Ishikawa (cell line): ENCODE data around the gene MTIF3.

Source experiments
- CEBPB ChIP-seq: IDR thresholded peaks from 2 replicates; pipeline ENCODE4 v1.6.1; 2012
- CREB1 ChIP-seq: IDR thresholded peaks from 2 replicates; pipeline ENCODE4 v1.6.1; 2012; ENCODE audit warnings: low read depth
- EGR1 ChIP-seq: IDR thresholded peaks from 2 replicates; pipeline ENCODE4 v1.6.1; 2012
- EP300 ChIP-seq: IDR thresholded peaks from 2 replicates; pipeline ENCODE4 v1.6.1; 2012; ENCODE audit warnings: borderline replicate concordance
- FOXM1 ChIP-seq: IDR thresholded peaks from 2 replicates; pipeline ENCODE4 v1.6.1; 2012; ENCODE audit warnings: low read depth, borderline replicate concordance
- NFIC ChIP-seq: IDR thresholded peaks from 2 replicates; pipeline ENCODE4 v1.6.1; 2012
- RAD21 ChIP-seq: IDR thresholded peaks from 2 replicates; pipeline ENCODE4 v1.6.1; 2012; ENCODE audit warnings: low read depth
- REST ChIP-seq: IDR thresholded peaks from 2 replicates; pipeline ENCODE4 v1.6.1; 2012; ENCODE audit warnings: low read depth, mild to moderate bottlenecking
- TAF1 ChIP-seq: IDR thresholded peaks from 2 replicates; pipeline ENCODE4 v1.6.1; 2012; ENCODE audit warnings: low read depth, mild to moderate bottlenecking
- TCF12 ChIP-seq: IDR thresholded peaks from 2 replicates; pipeline ENCODE4 v1.6.1; 2012; ENCODE audit warnings: low read depth
- TEAD4 ChIP-seq: IDR thresholded peaks from 2 replicates; pipeline ENCODE4 v1.6.1; 2012
- USF1 ChIP-seq: IDR thresholded peaks from 2 replicates; pipeline ENCODE4 v1.6.1; 2012
- YY1 ChIP-seq: IDR thresholded peaks from 2 replicates; pipeline ENCODE4 v1.6.1; 2012; ENCODE audit warnings: low read depth
- ZBTB7A ChIP-seq: IDR thresholded peaks from 2 replicates; pipeline ENCODE4 v1.6.1; 2012; ENCODE audit warnings: low read depth
- TF ChIP-seq, protein P1 (sequence below): IDR thresholded peaks from 2 replicates; pipeline ENCODE4 v1.6.1; 2012

The MTIF3 gene

DNA sequence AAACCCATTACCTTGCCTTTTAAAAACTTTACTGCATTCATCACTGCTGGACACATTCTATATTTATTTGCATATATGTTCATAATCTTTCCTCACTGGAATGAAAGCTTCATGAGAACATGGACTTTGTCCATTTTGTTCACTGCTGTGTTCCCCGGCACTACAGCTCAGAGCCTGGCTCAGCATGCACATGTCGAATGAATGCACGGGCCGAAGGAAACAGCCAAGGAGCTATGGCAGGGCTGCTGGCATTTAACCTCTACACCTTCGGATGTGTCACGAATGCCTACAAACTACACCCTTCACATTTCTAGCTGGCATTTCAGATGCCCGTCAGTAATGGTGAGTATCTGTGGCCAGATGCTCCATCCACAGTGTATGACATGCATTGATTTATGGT is 7.6 kb downstream of the MTIF3 start:
- TF ChIP-seq YY1 (no peak), NFIC (no peak), TEAD4 (no peak), EGR1 (no peak), TCF12 (no peak), CEBPB (no peak), RAD21 (no peak), USF1 (no peak), TAF1 (no peak), REST (no peak), EP300 (no peak), ZBTB7A (no peak), FOXM1 (no peak), CREB1 (no peak)
- TF ChIP-seq, protein P1, sequence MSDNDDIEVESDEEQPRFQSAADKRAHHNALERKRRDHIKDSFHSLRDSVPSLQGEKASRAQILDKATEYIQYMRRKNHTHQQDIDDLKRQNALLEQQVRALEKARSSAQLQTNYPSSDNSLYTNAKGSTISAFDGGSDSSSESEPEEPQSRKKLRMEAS = no peak

DNA sequence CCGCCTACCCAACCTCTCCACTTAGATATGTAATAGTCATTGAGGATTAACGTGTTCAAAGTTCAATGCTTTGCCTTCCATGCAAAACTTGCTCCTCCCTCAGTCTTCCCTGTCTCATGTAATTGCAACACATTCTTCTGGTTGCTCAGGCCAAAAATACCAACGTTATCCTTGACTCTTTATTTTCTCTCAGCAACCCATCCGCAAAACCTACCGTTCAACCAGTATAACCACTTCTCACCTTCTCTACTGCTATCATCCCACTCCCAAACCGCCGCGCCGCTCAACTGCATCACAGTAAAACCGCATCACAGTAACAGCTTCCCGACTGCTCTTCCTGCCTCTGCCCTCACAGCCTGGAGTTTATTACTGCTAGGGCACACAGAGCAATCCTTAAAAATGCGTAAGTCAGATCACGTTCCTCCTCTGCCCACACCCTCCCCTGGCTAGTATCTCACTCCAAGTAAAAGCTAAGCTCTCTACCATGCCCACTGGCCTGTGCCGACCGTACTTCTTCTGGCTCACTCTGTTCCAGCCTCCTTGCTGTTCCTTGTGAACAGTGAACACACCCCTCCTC is 8.2 kb downstream of the MTIF3 start:
- no peak for TF ChIP-seq FOXM1
- no peak for TF ChIP-seq REST
- TF ChIP-seq EGR1 = no peak
- no peak for TF ChIP-seq ZBTB7A
- no peak for TF ChIP-seq EP300
- no peak for TF ChIP-seq NFIC
- no peak for TF ChIP-seq RAD21
- no peak for TF ChIP-seq TAF1
- TF ChIP-seq TCF12 = no peak

- TF ChIP-seq EGR1 = no peak
- TF ChIP-seq REST = no peak
- TF ChIP-seq EP300 = no peak
- TF ChIP-seq TAF1 = no peak
- TF ChIP-seq, protein P1 = no peak
- no peak for TF ChIP-seq TEAD4
- no peak for TF ChIP-seq RAD21
- no peak for TF ChIP-seq YY1
- no peak for TF ChIP-seq ZBTB7A
- TF ChIP-seq NFIC = no peak
- TF ChIP-seq CEBPB = no peak
- TF ChIP-seq CREB1 = no peak
- no peak for TF ChIP-seq TCF12
- TF ChIP-seq FOXM1 = no peak
- no peak for TF ChIP-seq USF1
These were observed 10.0 kb downstream of the MTIF3 start for GRCh38 chr13:27440408-27440807.

DNA sequence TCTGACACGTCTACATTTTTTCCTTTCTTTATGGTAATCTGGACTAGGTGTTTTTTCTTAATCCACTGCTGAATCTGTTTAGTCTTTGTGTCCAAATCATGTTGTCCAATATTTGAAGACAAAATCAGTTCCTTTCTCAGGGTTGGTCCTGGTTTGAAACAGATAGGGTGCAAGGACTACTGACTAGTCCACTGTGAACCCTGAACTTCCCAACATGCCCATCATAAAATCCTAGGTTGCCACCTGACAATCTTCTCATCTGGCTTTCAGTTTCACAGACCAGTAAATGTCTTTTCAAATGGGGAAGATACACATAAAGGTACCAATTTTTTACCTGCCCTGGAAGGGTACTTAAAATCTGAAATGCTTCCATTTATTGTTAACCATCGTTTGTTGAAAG is 13.2 kb downstream of the MTIF3 start:
- no peak for TF ChIP-seq NFIC
- no peak for TF ChIP-seq EP300
- no peak for TF ChIP-seq CEBPB
- TF ChIP-seq ZBTB7A = no peak
- TF ChIP-seq, protein P1 = no peak
- TF ChIP-seq REST = no peak
- no peak for TF ChIP-seq RAD21
- TF ChIP-seq TAF1 = no peak
- TF ChIP-seq TEAD4 = no peak
- TF ChIP-seq CREB1 = no peak
- no peak for TF ChIP-seq FOXM1
